Measurements from ENCODE around the gene GAL3ST2.
"Not testable (repeated sequence)": the region's sequence is repeated elsewhere in the genome, so short reads cannot be mapped to it uniquely, and the experiment has no call there.

Gene GAL3ST2

DNA sequence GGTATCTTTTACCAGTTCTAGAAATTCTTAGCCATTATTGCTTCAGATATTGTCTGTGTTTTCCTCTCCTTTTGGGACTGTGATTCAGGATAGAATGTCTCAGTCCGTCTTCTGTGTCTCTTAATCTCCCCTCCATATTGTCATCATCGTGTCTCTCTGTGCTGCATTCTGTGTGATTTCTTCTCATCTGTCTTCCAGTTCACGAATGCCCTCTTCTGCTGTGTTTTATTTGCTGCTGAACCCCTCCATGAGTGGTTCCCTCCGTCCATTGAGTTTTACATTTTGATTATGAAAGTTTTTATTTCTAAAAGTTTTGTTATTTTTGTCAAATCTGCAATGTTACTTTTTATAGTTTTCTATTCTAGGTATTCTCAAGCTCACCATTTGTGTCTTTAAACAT lies 30.5 kb upstream of the GAL3ST2 start:
- in situ Hi-C loops (cut with HindIII; ENCODE audit: low sequenced_read_pairs), result no loop called here

DNA sequence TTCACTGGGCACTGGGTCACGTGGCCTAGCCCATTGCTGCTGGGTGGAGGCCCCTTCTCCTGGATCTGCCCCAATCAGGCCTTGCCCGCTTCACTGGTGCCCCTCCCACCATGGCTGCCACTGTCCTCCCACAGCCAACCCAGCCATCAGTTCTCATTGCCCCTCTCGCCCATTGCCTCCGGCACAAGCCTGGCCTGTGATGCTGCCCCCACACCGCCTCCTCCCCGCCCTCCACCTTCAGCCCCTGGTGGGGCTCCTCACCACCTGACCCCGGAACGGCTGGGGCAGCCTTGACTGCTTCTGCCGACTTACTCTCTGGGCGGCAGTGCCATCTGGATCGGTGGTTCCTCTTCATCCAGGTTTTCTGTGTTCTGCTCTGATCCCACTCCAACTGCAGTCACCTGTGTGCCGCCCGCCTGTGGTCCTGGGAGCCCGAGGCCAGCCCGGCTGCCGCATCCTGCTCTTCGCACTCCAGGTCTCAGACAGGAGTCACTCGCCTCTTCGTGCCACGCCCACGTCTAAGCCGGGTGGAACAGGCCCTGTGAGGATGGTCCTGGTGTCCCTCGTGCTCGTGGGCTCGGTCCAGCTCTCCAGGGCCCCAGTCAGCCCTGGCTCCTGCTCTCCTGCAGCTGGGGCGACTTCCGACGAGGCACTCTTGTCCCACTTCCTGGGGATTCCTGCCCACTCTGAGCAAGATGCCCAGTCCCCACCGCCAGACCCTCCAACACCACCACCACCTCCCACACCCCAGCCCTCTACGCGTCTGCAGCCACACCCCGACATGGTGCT lies 28.0 kb upstream of the GAL3ST2 start:
- in situ Hi-C loops (cut with HindIII; ENCODE audit: low sequenced_read_pairs), result no loop called here

DNA sequence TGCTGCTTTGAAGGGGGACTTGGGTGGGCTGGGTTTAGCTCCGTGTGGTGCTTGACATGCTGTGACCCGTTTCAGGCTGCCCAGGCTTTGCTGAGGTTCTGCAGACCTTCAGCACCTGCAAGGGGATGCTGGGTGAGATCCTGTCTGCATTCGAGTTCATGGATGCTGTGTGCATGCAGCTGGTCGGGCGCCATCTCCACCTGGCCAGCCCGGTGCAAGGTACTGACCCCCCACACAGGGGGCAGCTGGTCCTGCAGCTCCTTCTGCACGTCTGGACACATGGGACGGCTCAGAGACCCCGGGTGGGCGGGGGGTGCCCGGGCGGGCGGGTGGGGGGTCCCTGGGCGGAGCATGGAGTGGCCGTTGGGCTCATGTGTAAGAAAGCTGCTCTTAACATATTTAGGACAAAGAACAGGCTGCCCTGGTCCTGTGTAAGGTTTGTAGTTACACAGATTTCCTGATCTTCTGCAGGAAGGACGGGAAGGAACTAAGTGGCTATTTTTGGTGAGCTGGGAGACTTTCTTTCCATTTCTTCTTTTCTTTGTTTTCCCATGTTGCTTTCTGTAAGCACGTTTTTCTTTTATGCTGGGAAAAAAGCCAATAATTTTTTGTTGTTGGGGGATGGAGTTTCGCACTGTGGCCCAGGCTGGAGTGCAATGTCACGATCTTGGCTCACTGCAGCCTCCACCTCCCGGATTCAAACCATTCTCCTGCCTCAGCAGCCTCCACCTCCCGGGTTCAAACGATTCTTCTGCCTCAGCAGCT lies 26.4 kb upstream of the GAL3ST2 start:
- in situ Hi-C loops (cut with HindIII; ENCODE audit: low sequenced_read_pairs), result no loop called here

DNA sequence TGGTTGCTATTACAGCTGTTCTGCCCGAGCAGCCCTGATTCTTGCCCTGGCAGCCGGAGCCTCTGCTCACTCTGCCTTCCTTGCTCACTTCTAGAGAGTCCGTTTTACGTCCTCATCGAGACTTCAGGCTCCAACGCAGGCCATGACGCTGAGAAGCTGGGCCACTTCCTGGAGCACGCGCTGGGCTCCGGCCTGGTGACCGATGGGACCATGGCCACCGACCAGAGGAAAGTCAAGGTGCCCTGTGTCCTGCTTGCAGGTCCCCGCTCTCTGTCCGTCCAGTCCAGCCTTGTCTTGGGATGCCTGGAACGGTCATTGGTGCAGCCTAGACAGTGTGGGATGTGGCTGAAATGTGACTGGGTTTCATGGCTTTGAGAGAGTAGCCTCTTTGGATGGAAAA lies 25.5 kb upstream of the GAL3ST2 start:
- in situ Hi-C loops (cut with HindIII; ENCODE audit: low sequenced_read_pairs), result no loop called here

DNA sequence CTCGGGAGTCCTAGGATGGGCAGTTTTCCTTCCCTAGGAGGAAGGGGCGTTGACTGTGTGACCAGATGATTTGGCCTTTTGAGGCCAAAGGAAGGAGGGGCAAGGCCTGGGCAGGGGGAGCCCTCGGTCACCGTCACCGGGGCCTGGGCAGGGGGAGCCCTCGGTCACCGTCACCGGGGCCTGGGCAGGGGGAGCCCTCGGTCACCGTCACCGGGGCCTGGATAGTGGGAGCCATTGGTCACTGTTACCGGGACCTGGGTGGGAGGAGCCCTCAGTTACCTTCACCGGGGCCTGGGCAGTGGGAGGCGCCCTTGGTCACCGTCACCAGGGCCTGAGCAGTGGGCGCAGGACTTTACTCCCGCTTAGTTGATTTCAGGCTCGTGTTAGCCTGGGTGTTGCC lies 24.8 kb upstream of the GAL3ST2 start:
- in situ Hi-C loops (cut with HindIII; ENCODE audit: low sequenced_read_pairs), result no loop called here

DNA sequence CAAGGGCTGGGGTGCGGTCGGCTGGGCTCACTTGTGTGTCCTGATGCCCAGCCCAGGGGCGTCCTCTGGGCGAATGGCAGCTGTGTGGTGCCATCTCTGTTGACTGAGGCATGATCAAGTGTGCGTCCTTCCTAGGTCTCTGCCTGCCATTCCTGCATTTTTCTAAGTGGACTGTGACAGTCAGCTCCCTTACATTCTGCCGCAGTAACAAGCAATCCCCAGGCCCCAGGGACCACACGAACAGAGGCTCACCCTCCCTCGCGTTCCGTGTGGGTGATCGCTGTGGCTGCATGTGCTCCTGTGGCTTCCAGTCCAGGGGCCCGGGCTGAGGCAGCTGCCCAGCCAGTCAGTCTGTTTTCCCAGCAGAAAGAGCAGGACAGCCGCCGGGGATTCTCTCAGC lies 24.4 kb upstream of the GAL3ST2 start:
- in situ Hi-C loops (cut with HindIII; ENCODE audit: low sequenced_read_pairs), result no loop called here

DNA sequence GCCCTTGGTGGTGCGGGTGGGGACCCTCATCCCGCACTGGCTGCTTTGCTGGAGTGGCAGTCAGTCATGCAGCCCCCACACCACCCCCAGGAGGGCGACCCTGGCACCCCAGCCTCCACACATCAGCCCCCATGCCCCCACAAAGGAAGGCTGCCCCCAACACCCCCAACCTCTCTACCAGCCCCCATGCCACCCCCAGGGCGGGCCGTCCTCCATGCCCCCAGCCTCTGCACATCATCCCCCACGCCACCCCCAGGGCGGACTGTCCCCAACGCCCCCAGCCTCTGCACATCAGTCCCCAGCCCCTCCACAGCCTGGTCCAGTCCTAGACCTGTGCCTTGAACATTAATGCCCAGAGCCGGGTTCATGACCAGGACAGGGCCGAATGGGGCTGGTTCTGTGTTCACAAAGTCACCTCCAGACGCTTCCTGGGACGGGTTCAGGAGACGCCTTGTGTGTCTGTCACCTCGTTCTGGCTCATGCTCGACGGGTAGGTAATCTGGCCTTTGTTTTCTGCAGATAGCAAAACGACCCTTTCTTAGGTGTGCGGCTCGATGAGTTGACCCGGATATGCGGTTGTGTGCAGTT lies 23.8 kb upstream of the GAL3ST2 start:
- in situ Hi-C loops (cut with HindIII; ENCODE audit: low sequenced_read_pairs), result no loop called here

DNA sequence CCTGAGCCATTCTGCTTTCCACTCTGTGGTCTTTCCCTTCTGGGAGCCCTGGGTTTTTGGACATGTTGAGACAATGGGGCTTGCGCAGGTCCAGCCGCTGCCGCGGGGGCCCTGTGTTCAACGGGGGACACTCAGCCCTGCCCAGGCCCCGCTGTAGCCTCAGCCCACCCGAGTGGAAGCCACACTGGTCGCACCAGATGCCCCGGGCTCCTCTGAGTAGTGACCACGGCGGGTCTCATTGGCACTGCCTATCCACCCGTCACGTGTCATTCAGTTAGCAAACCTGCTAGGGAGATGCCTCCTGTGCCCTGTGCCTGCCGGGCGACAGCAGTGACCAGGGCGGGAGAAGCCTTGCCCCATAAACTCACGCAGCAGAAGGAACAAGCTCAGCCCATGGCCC lies 23.1 kb upstream of the GAL3ST2 start:
- in situ Hi-C loops (cut with HindIII; ENCODE audit: low sequenced_read_pairs), result no loop called here

DNA sequence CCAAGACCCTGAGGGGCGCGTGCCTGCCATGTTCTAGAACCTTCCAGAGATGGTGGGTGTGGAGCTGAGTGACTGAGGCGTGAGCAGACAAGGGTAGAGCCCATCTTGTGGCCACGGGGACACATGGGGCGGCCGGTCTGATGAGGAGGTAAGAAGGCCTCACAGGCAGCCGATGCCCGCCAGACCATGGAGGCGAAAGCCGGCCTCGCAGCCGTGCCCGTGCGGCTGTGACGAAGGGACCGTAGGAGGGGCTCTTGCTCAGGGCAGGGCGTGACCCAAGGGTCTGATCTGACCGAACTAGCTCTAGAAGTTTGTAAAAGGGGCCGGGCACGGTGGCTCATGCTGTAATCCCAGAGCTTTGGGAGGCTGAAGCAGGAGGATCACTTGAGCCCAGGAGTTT lies 22.6 kb upstream of the GAL3ST2 start:
- in situ Hi-C loops (cut with HindIII; ENCODE audit: low sequenced_read_pairs), result no loop called here

DNA sequence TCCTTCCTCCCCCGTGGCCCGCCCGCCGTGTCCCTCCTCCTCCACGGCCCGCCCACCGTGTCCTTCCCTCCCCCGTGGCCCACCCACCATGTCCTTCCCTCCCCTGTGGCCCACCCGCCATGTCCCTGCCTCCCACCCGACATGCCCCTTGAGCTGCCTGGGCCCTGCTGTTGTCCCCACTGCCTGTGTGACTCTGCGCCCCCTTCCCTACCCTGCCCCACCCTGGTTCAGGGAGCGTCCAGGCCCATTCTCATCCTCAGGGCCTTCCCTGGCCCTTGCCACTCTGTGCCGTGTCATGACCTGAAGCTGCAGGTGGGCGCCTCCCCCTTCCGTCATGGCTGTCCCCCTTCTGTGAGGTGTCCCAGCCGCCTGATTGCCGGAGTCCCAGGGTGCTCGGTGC lies 21.5 kb upstream of the GAL3ST2 start:
- in situ Hi-C loops (cut with HindIII; ENCODE audit: low sequenced_read_pairs), result no loop called here

DNA sequence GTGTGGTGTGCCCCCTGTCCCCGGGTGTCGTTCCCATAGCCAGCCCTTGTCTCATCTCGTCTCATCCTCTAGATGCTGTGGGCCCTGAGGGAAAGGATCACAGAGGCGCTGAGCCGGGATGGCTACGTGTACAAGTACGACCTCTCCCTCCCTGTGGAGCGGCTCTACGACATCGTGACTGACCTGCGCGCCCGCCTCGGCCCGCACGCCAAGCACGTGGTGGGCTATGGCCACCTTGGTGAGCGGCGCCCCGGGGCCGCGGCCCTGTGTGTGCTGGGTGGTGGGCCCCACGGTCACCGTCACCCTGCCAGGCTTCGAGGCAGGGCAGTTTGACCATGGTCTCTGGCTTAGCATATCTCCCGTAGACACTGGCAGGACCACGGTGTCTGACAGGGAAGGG lies 20.8 kb upstream of the GAL3ST2 start:
- in situ Hi-C loops (cut with HindIII; ENCODE audit: low sequenced_read_pairs), result no loop called here

DNA sequence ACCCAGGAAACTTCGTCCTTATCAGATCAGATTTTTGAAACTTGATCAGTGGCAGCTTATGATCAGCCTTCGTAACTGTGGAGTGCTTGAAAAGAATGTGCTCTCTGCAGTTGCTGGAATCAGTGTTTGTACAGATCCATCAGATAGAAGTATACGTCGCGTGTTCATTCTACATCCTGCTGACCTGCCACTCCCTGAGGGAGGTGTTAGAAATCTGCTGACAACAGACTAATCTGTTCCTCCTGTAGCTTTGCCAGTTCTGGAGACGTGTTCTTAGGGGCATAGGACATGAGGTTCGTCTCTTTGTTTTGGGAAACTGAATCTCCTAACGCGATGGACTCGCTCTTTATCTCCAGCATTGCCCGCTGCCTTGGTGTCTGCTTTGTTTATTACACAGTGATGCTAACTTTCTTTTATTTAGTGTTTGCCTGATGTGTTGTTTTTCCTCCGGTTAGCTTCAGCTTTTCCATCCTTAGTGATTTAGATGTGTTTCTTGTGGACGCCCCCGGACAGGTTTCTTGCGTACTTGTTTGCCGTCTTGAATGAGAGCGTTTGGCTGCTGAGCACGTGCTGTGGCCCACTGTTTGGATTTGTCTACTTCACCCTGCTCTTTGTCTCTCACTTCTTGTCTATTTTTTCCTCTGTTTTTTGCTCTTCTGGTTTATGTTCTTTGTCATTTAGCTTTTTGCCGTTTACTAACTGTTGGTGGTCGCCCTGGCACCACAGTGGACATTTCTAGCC lies 17.4 kb upstream of the GAL3ST2 start:
- in situ Hi-C loops (cut with HindIII; ENCODE audit: low sequenced_read_pairs), result no loop called here

DNA sequence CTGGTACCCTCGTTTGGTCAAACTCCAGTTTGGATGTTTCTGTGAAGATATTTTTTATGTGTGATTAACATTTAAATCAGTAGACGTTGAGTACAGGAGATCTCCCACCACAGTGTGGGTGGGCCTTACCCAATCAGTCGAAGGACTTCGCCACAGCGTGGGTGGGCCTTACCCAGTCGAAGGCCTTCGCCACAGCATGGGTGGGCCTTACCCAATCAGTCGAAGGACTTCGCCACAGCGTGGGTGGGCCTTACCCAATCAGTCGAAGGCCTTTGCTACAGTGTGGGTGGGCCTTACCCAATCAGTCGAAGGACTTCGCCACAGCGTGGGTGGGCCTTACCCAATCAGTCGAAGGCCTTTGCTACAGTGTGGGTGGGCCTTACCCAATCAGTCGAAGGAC lies 16.7 kb upstream of the GAL3ST2 start:
- in situ Hi-C loops (cut with HindIII; ENCODE audit: low sequenced_read_pairs), result not testable (repeated sequence)

DNA sequence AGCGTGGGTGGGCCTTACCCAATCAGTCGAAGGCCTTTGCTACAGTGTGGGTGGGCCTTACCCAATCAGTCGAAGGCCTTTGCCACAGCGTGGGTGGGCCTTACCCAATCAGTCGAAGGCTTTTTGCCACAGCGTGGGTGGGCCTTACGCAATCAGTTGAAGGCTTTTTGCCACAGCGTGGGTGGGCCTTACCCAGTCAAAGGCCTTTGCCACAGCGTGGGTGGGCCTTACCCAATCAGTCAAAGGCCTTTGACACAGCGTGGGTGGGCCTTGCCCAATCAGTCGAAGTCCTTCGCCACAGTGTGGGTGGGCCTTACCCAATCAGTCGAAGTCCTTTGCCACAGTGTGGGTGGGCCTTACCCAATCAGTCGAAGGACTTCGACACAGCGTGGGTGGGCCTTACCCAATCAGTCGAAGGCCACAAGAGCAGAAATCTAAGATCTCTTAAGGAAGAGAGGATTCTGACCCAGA lies 16.3 kb upstream of the GAL3ST2 start:
- in situ Hi-C loops (cut with HindIII; ENCODE audit: low sequenced_read_pairs), result no loop called here

DNA sequence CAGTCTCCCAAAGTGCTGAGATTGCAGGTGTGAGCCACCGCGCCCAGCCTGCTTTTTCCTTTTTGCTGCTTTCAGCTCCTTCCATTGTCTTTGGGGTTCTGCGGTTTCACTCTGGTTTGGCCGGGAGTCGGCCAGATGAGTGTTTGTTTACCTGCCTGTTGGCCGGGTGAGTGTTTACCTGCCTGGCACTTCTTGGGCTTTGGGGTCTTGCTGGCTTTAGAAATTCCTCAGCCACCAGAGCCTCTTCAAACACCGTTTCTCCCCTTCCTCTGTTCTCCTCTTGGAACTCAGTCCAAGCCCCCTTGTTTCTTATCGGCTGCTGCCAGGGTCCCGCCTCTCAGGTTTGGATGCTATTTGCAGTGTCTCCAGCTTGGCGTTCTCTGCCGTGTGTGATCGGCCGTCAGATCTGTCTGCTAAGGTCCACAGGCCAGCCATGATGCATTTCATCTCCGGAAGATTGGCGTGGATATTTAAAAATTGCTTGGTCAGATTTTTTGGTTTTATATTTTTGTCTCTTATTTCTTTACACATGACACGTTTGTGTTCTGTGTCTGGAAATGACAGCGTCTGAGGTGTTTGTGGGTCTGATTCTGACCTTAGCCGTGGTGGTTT lies 14.2 kb upstream of the GAL3ST2 start:
- in situ Hi-C loops (cut with HindIII; ENCODE audit: low sequenced_read_pairs), result no loop called here

DNA sequence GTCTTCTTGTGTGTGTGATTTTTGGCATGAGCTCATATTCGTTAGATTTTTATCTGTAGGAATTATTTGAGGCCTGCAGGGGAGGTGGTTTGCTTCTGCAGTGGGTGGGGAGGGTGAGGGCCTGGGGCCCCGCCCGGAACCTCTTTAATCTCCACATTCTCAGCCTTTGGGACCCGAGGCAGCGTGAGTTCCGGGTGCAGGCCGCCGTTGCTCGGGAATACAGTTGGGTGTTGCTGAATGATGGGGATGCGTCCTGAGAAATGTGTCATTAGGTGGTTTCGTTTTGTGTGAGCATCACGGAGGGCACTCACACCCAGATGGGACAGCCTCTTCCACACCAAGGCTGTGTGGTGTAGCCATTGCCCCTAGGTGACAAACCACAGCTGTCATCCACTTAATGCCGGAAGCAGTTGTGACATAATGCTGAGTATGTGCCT lies 13.7 kb upstream of the GAL3ST2 start:
- in situ Hi-C loops (cut with HindIII; ENCODE audit: low sequenced_read_pairs), result no loop called here

DNA sequence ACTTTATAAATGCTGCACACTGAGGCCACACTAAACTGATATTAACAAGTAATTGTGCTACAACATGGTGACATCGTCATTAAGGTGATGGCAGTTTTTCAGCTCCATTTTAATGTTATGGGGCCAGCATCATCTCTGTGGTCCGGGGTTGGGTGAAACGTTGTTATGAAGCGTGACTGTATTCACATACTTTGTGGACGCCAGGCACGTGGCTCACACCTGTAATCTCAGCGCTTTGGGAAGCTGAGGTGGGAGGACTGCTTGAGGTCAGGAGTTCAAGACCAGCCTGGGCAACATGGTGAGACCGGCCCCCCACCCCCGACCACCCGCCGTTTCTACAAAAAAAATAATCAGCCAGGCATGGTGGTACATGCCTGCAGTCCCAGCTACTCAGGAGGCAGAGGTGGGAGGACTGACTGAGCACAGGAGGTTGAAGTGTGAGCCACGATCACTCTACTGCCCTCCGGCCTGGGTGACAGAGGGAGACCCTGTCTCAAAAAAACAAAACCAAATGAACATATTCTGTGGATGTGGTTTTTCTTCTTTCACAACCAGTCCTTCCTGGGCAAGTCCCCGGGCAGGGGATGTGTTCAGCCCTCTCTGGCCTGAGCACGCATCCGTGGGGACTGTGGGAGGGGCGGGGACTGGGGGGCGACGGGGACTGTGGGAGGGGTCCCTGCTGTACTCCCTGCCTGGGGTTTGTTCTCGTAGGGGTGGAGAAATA lies 12.9 kb upstream of the GAL3ST2 start:
- in situ Hi-C loops (cut with HindIII; ENCODE audit: low sequenced_read_pairs), result no loop called here

DNA sequence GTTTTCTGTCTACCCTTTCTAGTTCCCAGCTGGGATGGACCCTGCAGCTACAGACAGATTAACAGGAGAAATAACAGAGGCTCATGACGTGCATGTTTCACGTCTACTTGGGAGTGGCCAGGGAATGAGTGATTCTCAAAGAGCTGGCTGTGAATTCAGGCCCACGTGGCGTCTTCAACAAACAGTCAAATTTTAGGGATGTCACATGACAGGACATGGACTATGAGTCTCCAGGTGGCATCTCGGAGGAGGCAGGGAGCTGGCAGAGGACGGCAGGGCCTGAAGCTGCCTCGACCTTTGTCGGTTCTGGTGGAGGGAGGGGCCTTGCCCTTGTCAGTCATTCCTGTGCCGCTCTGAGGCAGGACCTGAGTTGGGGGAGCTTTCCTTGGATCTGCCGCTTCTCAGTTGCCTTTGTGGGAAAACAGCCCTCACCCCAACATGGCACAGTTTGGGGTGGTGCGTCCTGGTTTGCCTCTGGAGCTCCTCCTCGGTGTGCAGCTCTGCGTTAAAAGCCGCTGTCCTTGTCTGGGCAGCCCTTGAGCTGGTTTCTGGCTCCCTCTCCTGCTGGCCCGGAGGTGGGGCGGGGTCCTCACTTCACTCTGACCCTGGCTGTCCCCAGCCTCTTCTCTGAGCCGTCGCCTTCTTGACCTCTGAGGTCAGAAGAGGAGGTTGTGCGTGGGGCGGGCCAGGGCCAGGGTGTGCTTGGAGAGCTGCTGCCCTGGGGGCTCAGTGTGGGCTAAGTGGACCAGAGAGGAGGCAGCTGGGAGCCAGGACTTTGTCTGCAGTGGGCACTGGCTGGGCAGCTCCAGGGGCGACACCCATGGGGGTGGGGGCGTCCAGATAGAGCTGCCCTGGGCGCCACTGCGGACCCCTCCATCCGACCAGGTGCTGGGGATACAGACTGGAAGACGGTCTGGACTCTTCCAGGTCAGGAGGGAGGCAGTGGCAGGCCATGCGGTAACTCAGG lies 12.1 kb upstream of the GAL3ST2 start:
- in situ Hi-C loops (cut with HindIII; ENCODE audit: low sequenced_read_pairs), result no loop called here
